ENCODE results near the gene P2RX3.
"Not testable (repeated sequence)": the region's sequence is repeated elsewhere in the genome, so short reads cannot be mapped to it uniquely, and the experiment has no call there.

The P2RX3 gene

DNA sequence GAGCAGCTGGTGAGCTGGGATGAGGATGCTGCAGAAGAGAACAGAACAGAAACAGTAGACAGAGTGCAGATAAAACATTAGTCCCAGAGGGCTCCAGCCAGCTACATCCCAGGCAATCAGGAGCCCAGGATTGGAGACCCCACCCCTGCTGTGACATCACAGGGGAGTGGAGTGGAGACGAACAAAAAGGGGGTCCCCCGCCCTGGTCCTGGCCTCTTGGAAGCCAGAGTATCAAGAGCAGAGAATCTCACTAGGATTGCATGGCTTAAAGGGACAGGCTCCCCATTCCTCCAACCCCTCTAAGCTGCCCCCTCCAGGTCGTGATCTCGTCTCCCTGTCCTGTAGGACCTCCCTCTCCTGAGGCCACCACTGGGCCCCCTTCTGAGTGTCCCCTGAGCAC, at the start of gene P2RX3:
TSS of gene P2RX3 (plus strand) at position 211 of the 400 bp plus-strand sequence. CDS start 199 bp downstream, outside the sequence.
- no peak for DNase-seq (ENCODE audit: low spot score)

DNA sequence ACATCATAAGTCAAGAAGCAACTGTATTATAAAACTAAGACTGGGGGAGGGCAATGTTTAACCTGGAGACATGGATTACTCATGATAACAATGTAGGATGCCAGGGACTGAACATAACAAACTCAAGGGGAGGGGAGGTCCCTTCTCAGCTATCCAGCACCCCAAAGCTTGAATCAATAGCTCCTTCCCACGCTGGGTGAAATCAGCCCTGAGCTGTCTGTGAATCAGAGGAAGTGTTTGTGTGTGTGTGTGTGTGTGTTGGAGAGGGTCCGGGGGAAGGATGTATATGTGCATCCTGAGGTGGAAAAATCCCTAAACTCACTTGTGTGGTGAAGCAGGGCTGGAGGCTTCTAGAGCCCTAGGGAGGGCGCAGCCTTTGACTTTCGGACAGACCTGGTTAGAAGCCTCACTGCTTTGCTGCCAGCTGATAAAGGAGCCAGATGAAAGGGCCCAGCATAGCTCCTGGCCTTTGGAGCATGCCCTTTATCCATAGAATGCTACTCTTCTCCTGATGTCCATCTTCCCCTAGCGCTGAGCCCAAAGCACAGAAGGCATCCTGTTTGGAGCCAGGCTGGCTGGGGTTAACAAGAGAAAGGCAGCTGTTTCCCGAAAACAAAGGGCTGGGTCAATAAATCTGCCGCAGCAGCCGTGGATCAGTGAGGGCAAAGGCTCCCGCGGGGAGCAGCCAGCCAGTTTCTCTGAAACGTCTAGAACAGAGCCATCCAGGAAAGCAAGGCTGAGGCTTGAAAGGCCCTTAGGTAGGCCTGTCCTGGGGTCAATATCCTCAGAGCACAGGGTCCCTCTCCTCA, 49.2 kb upstream of the P2RX3 start:
- no peak for DNase-seq (ENCODE audit: low spot score)

DNA sequence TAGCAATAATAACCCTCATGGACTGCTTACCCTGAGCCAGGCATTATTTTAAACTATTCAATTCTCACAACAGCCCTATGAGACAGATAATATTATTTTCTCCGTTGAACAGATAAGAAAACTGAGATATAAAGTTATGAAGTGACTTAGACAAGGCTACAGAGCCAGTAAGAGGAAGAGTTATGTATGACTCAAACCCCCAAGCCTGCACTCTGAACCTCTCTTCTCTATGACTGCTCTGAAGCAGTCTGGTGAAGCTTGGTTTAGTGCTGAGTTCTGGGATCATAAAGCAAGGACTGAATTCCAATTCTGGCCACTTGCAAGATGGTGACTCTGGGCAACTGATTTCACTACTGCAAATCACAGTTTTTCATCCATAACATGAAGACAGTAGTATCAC, 47.9 kb upstream of the P2RX3 start:
- no peak for DNase-seq (ENCODE audit: low spot score)

DNA sequence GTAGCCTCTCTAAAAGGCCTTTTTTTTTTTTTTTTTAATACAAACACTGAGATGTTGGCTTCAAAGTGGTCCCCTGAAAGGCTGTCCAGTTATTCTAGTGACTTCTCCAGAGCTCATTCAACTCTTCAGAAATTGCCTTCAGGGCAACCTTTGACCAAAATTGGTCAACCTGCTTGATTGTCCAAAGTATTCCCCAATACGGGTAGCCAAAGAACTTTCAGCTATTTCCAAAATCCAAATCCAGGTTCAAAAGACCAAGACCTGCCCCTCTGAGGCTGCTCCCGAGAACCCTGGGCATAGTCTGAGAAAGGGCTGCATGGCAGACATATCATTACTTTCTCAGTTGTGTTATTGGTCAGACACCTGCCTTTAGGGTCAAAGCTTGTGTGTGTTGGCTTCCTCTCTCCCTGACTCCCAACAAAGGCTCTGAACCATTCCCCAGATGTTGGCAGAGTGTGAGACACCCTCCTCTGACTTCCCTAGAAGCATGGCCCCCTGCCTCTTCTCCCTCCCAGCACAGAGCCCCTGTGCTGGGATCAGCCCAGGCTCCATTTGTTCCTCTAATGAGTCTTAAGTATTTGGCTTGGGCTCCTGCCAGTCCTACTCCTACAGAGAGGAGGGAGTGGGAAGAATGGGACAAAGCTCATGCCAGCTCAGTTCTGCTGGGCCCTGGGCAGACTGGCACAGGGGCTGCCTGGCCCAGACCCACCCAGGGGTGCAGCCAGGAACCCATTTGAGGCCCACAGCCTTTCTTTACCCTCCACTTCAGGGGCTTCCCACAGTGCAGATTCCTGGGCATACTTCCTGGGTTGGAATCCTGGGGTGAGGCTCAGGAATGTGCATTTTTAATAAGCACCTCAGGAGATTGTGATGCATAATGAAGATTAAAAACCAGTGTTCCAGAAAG, 43.7 kb upstream of the P2RX3 start:
- DNase-seq (ENCODE audit: low spot score), result no peak

DNA sequence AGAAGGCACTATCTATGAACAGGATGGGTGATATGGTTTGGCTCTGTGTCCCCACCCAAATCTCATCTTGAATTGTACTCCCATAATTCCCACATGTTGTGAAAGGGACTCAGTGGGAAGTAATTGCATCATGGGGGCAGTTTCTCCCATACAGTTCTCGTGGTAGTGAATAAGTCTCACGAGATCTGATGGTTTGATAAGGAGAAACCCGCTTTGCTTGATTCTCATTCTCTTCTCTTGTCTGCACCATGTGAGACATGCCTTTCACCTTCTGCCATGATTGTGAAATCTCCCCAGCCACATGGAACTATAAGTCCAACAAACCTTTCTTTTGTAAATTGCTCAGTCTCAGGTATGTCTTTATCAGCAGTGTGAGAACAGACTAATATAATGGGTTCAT, 41.9 kb upstream of the P2RX3 start:
- DNase-seq (ENCODE audit: low spot score), result not testable (repeated sequence)

DNA sequence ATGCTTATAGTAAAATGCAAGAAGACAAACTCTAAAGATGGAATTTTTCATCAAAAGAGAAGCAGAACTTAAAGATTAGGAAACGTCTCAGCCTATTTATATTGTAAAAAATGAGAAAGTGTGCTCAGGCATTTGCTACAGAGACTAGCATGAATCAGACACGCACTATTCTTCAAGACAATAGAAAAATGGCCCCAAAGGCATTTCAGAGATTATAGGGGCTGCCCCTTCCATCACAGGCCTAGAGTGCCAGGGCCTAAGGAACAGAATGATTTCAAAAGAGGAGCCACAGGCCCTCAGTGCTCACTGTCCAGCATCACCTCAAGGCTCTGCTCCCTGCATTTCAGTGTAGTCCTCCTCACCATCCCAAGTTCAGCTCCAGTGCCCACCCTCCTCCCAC, 40.9 kb upstream of the P2RX3 start:
- DNase-seq (ENCODE audit: low spot score), result no peak

DNA sequence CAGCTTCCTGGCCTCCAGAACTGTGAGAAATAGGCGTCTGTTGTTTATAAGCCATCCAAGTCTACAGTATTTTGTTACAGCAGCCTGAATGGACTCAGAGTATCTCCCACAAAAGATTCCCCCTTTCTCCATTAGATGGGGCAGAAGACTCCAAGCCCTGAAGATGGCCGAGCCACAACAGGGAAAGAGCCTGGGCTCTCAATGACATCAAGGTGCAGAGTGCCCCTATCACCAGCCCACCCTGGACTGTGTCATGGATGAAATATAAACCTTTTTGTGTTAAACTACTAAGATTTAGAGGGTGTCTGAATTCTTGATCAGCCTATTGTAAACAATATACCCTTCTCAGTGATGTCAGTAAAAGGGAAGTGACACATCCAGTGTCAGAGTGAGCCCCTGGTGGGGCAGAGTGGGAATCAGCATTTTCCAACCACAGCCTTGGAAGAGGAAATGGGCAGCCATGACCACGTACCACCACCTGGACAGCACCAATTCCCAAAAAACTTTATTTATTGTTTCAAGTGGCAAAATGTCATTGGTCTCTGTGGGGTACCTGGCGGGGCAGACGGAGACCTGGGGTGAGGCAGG, 38.9 kb upstream of the P2RX3 start:
- no peak for DNase-seq (ENCODE audit: low spot score)

DNA sequence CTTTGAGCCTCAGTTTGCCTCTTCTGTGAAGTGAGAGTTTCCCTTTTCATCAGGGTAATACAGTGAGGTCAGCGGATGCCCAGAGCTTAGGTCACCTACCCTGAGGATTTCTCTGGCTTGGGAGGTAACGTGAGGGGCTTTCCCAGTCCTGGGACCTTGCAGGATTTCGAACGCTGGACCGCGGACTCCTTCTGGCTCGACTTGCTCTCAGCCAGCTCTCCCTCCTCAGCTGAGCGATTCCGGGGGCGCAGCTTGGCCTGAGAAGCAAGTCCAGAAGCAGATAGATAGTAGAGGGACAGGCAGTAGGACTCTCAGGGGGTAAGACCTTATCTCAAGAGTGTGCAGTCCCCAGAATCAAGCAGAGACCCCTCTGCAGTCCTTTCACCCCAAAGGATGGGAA, 37.4 kb upstream of the P2RX3 start:
- no peak for DNase-seq (ENCODE audit: low spot score)

DNA sequence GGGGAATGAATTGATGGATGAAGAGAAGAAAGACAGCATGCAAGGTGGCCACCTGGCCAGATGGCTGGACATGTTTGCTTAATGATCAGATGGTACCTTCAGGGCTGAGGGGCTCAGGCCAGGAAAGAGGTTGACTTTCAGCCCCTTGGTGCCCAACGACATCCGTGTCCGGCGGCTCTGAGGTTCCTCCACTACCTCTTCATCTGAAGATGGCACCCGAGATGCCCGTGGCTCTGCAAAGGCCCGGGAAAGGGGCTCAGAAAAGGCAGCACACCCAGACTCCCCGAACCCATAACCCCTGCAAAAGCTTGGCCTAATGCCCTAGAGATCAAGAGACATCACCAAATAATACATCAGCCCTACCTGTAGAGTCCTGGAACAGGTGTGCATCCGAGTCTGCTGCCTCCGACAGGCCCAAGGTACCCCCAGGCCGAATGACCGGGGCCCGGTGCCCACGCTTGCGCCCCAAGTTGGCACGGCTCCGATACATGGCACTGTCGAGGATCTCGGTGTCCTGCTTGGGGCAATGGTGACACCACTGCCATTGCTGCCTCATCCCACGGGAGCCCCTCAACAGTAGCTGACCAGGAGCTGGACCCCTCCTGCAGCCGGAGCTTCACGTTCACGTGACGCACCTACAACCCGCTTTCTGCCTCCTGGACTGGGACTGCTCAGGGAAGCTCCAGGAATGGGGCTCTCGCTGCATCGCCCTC, 36.3 kb upstream of the P2RX3 start:
- DNase-seq (ENCODE audit: low spot score), result no peak

DNA sequence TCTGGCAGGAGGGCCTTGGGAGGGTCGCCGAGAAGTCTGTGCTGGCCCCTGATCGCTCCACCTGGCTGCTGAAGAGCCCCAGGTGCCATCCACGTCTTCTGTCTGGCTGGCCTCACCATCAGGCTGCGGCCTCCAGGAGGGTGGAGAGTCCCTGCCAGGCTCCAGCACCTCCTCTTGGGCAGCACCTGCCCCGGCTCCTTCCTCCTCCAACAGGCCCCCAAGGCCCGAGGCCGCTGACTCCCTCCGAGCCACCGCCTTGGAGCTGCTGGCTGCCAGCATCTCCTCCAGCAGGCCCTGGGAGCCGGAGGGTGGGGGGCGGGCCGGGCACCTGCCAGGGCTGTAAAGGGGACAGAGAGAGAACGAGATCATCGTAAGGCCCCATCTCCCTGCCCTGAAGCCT, 35.7 kb upstream of the P2RX3 start:
- no peak for DNase-seq (ENCODE audit: low spot score)

DNA sequence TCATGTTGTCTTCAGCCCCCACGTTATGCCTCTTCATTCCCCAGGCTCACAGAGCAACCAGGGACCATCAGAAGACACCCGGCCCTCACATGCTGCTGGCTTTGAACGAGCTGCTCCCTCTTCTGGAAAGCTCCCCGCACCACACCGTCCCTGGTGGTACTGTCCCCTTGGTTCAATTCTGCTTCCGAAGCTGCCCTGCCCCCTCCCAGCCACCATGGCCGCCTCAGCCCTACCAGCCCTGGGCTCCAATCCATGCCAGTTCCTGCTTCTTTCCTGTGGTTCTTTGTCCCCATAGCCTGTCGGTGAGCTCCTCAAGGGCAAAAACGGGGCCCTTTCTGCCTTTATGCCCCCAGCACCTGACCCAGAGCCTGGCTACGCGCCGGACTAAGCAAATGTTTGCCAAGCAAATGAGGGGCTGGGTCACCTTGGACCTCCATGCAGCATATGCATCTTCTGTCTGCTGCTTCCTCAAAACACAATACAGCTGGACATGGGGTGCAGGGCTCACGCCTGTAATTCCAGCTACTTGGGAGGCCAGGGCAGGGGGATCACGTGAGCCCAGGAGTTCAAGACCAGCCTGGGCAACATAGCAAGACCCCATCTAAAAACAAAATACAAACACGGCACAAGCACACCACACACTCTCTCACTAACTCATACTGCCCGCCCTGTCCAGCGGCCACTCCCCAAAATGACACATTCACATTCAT, 34.7 kb upstream of the P2RX3 start:
- no peak for DNase-seq (ENCODE audit: low spot score)

DNA sequence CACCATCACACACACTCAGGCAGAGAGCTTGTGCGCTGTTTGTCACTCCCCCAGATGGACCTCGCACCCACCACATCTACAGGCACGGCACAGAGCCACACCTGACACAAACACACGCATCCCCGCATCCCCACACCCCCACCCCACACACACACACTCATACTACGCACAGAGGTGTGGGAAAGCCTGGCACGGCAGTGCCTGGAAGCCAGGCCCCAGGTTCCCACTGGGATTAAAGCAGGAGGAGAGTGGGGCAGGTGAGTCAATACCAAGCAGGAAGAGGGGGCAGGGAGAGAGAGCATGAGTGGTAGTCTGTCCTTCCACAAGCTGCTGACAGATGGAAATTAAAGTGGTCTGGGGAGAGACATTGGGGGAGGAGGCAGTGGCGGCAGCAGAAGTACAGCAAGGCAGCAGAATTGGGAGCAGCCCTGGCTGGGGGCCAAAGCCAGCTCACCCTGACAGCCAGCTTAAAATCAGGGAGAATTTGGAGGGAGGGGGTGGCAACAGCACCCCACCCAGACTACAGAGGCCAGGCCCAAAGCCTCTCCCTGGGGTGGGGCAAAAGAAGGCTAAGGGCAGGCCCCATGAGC, 34.1 kb upstream of the P2RX3 start:
- no peak for DNase-seq (ENCODE audit: low spot score)

DNA sequence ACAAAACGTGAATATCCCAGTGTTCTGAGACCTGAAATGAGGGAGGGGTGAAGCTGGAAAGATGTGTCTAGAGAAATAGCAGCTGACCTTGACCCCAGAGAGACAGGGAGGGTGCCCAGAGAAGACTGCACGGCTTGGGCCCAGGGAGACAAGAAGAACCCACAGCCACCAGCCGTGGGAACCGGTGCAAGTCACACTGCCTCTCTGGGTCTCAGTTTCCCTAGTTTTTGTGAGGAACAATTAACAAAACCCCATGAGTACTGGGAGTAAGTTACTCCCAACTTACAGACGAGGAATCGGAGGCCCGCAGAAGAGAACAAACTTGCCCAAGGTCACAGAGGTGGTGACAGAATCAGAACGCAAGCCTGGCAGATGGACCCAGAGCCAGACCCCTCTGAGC, 32.6 kb upstream of the P2RX3 start:
- DNase-seq (ENCODE audit: low spot score), result no peak

DNA sequence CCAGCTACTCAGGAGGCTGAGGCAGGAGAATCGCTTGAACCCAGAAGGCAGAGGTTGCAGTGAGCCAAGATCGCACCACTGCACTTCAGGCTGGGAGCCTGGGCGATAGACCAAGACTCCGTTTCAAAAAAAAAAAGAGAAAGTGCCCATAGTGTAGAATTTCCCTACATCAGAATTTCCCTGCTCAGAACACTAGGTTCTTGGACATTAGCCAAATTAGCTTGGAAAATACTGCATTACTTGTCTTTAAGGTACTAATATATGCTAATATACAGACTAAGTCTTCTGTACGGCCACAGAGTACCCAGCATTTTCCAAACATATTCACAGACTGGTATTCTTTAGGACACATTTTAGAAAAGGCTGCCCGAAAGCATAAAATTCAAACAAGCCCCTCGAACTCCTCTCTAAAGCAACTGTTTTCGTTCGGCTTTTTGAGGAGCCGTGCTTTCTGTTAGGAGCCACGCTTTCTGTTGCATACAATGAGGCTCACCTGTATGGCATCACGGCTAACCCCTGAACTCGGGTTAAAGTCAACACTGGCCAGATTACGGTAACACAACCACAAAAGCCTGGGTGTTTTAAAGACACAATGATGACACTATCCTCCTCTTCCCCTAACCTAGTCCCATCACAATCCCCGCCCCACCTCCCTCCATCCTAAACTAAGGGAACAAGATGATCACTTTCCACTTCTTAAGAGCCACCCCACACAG, 31.8 kb upstream of the P2RX3 start:
- no peak for DNase-seq (ENCODE audit: low spot score)

DNA sequence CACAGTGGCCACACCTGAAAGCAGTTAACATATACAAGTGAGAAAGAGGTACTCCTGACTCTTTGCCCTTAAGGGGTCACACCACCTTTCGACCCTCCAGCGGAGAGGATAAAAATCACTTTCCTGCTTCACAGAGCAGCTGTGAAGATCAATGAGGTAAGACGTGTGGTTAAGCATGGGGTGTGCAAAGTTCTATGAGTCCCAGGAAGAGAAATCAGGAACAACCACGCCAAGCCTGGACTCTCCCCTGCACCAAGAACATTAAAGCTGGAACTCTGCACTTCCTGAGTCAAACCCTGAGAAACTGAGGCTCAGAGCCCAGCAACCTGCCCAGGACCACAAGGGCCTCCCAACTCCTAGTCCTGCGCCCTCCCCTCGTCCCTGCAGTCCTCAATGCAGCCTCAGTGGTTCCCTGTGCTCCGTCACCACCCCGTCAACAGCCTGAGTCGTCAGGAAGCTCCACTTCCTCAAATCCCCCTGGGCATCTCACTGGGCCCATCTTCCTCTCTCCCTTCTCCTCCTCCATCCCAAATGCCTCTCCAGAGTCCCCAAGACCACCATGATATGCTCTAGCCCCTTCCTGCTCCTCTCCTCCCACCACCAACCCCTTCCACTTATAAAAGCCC, 31.1 kb upstream of the P2RX3 start:
- no peak for DNase-seq (ENCODE audit: low spot score)

DNA sequence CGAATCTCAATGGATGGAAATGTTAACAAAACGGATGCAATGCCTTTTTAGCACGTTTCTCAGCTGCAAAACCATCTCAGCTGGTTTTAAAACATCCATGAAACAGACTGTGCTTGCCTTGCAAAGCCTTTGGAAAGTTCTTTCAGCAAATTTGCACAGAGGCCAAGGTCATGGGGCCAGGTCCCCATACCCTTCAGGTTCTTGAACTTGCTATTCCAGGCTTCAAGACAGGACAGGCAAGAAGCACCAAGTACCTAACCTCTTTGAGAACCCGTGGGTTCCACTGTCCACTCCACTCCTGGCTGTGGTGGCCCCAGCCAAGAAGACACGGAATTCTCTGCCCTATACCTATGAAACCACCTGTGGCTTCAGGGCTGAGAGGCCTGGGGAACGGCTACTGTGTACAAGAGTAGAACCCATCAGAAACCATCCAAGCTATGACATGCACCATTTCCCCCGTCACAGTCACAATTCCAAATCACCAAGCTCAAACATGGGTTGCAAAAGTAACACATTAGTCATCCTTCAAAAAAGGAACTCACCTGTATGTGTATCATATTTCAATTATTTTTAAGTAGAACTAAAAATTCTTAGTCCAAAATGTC, 30.4 kb upstream of the P2RX3 start:
- no peak for DNase-seq (ENCODE audit: low spot score)

DNA sequence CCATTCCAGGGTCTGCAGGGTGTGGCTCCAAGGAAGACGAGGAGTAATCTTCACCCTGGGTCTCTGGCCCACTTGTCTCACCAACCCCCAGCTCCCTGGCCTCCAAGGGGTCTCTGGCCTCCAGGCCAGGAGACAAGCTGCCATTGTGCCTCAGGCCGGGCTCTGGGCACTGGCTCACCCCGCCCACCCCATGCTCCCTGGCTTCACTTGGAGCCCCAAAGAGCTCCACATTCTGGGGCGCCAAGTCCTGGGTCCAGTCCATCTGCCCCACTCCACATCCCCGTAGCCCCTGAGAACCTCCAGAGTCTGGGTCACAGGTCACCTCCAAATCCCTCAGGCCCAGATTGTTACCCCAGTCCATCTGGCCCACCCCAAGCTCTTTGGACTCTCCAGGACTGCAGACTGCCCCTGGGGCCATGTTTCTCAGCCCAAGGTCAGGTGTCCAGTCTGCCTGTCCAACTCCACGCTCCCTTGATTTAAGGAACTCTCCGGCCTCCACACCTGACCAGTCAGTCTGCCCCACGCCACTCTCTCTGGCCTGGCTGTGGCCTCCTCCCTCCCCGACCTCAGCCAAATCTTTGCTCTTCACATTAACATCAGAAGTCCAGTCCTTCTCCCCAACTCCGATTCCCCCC, 29.6 kb upstream of the P2RX3 start:
- no peak for DNase-seq (ENCODE audit: low spot score)

DNA sequence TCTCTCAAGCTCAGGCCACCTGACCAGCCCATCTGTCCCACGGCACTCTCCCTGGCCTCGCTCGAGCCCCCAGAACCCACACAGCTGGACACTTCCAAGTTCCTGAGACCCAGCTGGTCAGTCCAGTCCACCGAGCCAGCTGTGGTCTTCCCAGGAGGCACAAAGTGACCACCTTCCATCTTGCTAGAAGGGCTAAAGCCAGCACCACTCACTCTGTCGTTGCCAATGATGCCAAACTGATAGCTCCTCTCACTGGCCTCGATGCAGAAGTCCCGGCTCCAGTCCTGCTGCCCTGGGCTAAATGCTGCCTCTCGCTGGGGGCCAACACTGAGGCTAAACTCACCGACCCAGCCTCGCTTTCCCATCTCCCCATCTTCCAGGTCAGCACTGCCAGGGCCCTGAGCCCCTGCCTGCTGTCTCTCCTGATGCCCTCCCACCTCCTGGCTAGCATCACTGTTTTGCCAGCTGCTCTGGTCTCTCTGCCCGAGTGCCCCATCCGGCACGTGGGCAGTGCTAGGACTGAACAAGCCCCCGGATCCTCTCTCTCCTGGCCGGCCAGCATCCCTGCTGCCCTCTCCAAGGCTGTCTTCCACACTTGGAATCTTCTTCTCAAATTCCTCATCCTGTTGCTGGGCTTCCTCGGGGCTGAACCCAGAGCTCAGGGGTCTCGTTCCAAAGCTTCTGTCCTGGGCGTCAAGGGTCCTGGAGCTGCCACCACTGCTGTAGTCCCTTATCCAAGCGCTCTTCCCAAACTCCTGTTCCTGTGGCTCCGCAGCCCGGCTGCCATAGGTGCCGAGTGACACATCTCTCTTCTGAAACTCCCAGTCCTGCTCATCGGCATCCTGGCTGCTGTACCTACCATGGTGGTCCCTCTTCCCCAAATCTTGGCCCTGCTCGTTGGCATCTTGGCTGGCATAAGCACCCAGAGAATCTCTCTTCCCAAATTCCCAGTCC, 28.8 kb upstream of the P2RX3 start:
- DNase-seq (ENCODE audit: low spot score), result no peak

Measured in left forelimb (tissue), 1 donor.